ENCODE results near the gene FARS2.

FARS2 gene

GRCh38 chr6:5730585-5731263 lies 469.4 kb downstream of the FARS2 start:
- TF ChIP-seq, protein P1, sequence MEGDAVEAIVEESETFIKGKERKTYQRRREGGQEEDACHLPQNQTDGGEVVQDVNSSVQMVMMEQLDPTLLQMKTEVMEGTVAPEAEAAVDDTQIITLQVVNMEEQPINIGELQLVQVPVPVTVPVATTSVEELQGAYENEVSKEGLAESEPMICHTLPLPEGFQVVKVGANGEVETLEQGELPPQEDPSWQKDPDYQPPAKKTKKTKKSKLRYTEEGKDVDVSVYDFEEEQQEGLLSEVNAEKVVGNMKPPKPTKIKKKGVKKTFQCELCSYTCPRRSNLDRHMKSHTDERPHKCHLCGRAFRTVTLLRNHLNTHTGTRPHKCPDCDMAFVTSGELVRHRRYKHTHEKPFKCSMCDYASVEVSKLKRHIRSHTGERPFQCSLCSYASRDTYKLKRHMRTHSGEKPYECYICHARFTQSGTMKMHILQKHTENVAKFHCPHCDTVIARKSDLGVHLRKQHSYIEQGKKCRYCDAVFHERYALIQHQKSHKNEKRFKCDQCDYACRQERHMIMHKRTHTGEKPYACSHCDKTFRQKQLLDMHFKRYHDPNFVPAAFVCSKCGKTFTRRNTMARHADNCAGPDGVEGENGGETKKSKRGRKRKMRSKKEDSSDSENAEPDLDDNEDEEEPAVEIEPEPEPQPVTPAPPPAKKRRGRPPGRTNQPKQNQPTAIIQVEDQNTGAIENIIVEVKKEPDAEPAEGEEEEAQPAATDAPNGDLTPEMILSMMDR (IDR thresholded peaks at IDR 0.05; ENCODE audit: insufficient read depth, low read length, poor library complexity, severe bottlenecking), result no peak
- Histone ChIP-seq H3K4me3 (replicated peaks; ENCODE audit: low read depth, low read length) (no peak overlapping the region), H3K36me3 (ENCODE audit: control insufficient read depth, insufficient read depth, low read length) (no peaks in the 10 kb centered on the region), H3K27me3 (replicated peaks; ENCODE audit: control insufficient read depth, insufficient read depth, low read length) (no peaks in the 10 kb centered on the region)
- DNase-seq (ENCODE audit: extremely low read depth, insufficient read length), result no peak

- Histone ChIP-seq H3K36me3 (ENCODE audit: control insufficient read depth, insufficient read depth, low read length) (no peaks in the 10 kb centered on the region), H3K4me3 (replicated peaks; ENCODE audit: low read depth, low read length) (no peak overlapping the region), H3K27me3 (replicated peaks; ENCODE audit: control insufficient read depth, insufficient read depth, low read length) (no peaks in the 10 kb centered on the region)
- no peak for DNase-seq (ENCODE audit: extremely low read depth, insufficient read length)
- TF ChIP-seq, protein P1 (IDR thresholded peaks at IDR 0.05; ENCODE audit: insufficient read depth, low read length, poor library complexity, severe bottlenecking), result no peak
Measured at GRCh38 chr6:5731435-5731834, 470.1 kb downstream of the FARS2 start.

DNA sequence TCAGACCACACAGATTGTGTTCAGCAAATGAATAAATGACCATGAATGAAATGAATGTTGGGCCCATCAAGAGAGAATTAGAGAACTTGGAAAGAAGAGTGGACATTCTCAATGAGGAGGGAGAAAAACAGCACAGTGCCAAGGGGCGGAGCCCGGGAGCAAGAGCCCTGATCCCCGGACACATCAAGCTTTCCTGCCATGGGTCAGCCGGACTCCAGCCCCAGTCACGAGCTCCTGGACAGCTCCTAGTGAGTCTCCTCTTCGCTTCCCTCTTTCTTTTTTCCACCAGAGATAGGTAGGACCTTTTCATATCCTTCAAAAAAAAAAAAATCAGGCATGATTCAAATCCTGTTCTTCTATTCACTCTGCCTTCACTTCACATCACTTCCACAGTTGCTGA lies 471.2 kb downstream of the FARS2 start:
- H3K36me3 ChIP-seq (ENCODE audit: control insufficient read depth, insufficient read depth, low read length), result no peaks in the 10 kb centered on the region
- H3K4me3 ChIP-seq (replicated peaks; ENCODE audit: low read depth, low read length), result no peak overlapping the region
- TF ChIP-seq, protein P1 (IDR thresholded peaks at IDR 0.05; ENCODE audit: insufficient read depth, low read length, poor library complexity, severe bottlenecking), result no peak
- no peak for DNase-seq (ENCODE audit: extremely low read depth, insufficient read length)
- no peaks in the 10 kb centered on the region for H3K27me3 ChIP-seq (replicated peaks; ENCODE audit: control insufficient read depth, insufficient read depth, low read length)

- Histone ChIP-seq H3K27me3 (replicated peaks; ENCODE audit: control insufficient read depth, insufficient read depth, low read length) (no peaks in the 10 kb centered on the region), H3K4me3 (replicated peaks; ENCODE audit: low read depth, low read length) (no peak overlapping the region), H3K36me3 (ENCODE audit: control insufficient read depth, insufficient read depth, low read length) (no peaks in the 10 kb centered on the region)
- TF ChIP-seq, protein P1 (IDR thresholded peaks at IDR 0.05; ENCODE audit: insufficient read depth, low read length, poor library complexity, severe bottlenecking), result no peak
- no peak for DNase-seq (ENCODE audit: extremely low read depth, insufficient read length)
Measured at GRCh38 chr6:5736016-5736738, 474.9 kb downstream of the FARS2 start.

DNA sequence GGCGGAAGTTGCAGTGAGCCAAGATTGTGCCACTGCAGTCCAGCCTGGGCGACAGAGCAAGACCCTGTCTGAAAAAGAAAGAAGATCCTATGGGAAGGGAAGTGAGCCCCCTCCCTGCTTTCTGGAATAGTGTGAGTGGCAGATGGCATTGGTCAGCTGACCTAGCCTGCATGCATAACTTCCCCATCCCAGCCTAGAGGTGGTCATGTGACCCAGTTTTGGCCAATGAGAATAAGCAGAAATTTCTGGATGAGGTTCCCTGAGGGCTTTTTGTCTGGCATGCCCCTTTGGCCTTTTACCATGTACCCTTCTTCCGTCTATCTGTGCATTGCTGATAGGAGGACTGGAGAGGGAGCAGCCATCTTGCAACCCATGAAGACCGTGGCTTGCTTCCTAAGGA lies 476.1 kb downstream of the FARS2 start:
- DNase-seq (ENCODE audit: extremely low read depth, insufficient read length), result no peak
- H3K36me3 ChIP-seq (ENCODE audit: control insufficient read depth, insufficient read depth, low read length), result no peaks in the 10 kb centered on the region
- no peaks in the 10 kb centered on the region for H3K27me3 ChIP-seq (replicated peaks; ENCODE audit: control insufficient read depth, insufficient read depth, low read length)
- TF ChIP-seq, protein P1 (IDR thresholded peaks at IDR 0.05; ENCODE audit: insufficient read depth, low read length, poor library complexity, severe bottlenecking), result no peak
- H3K4me3 ChIP-seq (replicated peaks; ENCODE audit: low read depth, low read length), result no peak overlapping the region
